Sciatic nerve (tissue), 2 donors: ENCODE data around the gene WDR20. TPM values are rescaled to one million over a fixed set of nuclear protein-coding genes. Genes with fewer than 3 reads are reported as not detected.
"Not testable (repeated sequence)": the region's sequence is repeated elsewhere in the genome, so short reads cannot be mapped to it uniquely, and the experiment has no call there.

ENCODE experiments used
- ATAC-seq: fragments of 200-7000 bp; cut with Tn5 transposase; one replicate; pipeline ENCODE4 v1.9.1; 2020; ENCODE audit warnings: mild to moderate bottlenecking, moderate library complexity
- DNase-seq: peaks from one replicate; pipeline ENCODE4 v3.0.0-alpha.2; 2020; ENCODE audit warnings: low spot score
- intact Hi-C: fragments of 100-400 bp; cut with DNase I; formaldehyde crosslinking; loops from one replicate; pipeline ENCODE4 v1.14.2; 2022
- total RNA-seq: library from RNA; stranded (reverse); fragmentation: NEBNext Ultra II Directional; extraction: Animal tissue kit (Norgen Biotek cat#: 25700); gene quantifications from one replicate; pipeline ENCODE4 v1.2.1, GENCODE V29; 2021
- donor health status: DM: no; HTN: no; CAD: no.
- donor health status: DM: no; HTN: no; CAD: no.

Gene WDR20
- total RNA-seq, 1 donor from 2014 or later: 39.6 TPM

- intact Hi-C loops: no loop called here
- ATAC-seq (peak; percentile 31), DNase-seq (no peak)
These were observed 87.7 kb downstream of the WDR20 start for GRCh38 chr14:102227184-102227964.

GRCh38 chr14:102229071-102229738 is 89.5 kb downstream of the WDR20 start:
- intact Hi-C loops: no loop called here
- ATAC-seq: no peak
- no peak for DNase-seq

GRCh38 chr14:102229739-102230092 is 90.0 kb downstream of the WDR20 start:
- ATAC-seq (no peak), DNase-seq (no peak)
- intact Hi-C loops: no loop called here

GRCh38 chr14:102230481-102231210 is 90.9 kb downstream of the WDR20 start:
- ATAC-seq (no peak), DNase-seq (no peak)
- intact Hi-C loops: no loop called here

- intact Hi-C loops: no loop called here
- DNase-seq (no peak), ATAC-seq (no peak)
These were observed 92.0 kb downstream of the WDR20 start for GRCh38 chr14:102231476-102232347.

GRCh38 chr14:102232348-102232625 is 92.6 kb downstream of the WDR20 start:
- ATAC-seq: no peak
- intact Hi-C loops: no loop called here
- no peak for DNase-seq

- ATAC-seq (no peak), DNase-seq (no peak)
- intact Hi-C loops: no loop called here
These were observed 93.4 kb downstream of the WDR20 start for GRCh38 chr14:102233081-102233480.

GRCh38 chr14:102234331-102235264 is 94.9 kb downstream of the WDR20 start:
- no peak for DNase-seq
- intact Hi-C loops: loop anchor here (5.0 kb wide), 1 partner anchor 78 kb away; no protein-coding TSS in a partner anchor
- peak; percentile 27 for ATAC-seq

- ATAC-seq (peak; percentile 98), DNase-seq (peak; percentile 92)
- intact Hi-C loops: loop anchor here (5.0 kb wide), 1 partner anchor 77 kb away; no protein-coding TSS in a partner anchor
These were observed 95.7 kb downstream of the WDR20 start for GRCh38 chr14:102235275-102235897.

GRCh38 chr14:102236026-102236425 is 96.3 kb downstream of the WDR20 start:
- ATAC-seq (no peak), DNase-seq (no peak)
- intact Hi-C loops: loop anchor here (5.0 kb wide), 1 partner anchor 76 kb away; no protein-coding TSS in a partner anchor

- no peak for ATAC-seq
- DNase-seq: no peak
- intact Hi-C loops: loop anchor here (5.0 kb wide), 1 partner anchor 74 kb away; no protein-coding TSS in a partner anchor
These were observed 98.4 kb downstream of the WDR20 start for GRCh38 chr14:102238131-102238530.

- DNase-seq: no peak
- intact Hi-C loops: loop anchor here (5.0 kb wide), 1 partner anchor 74 kb away; no protein-coding TSS in a partner anchor
- ATAC-seq: no peak
These were observed 99.1 kb downstream of the WDR20 start for GRCh38 chr14:102238766-102239165.

- intact Hi-C loops: loop anchor here (5.0 kb wide), 1 partner anchor 73 kb away; no protein-coding TSS in a partner anchor
- ATAC-seq: no peak
- DNase-seq: no peak
These were observed 99.5 kb downstream of the WDR20 start for GRCh38 chr14:102239231-102239630.

GRCh38 chr14:102240481-102240880 is 100.8 kb downstream of the WDR20 start:
- intact Hi-C loops, ATAC-seq, DNase-seq: not testable (repeated sequence)

- DNase-seq (no peak), ATAC-seq (no peak)
- intact Hi-C loops: loop anchor here (1.0 kb wide), 1 partner anchor 34 kb away; no protein-coding TSS in a partner anchor
These were observed 101.5 kb downstream of the WDR20 start for GRCh38 chr14:102241147-102241546.

- intact Hi-C loops, DNase-seq, ATAC-seq: not testable (repeated sequence)
These were observed 104.1 kb downstream of the WDR20 start for GRCh38 chr14:102243795-102244194.

- ATAC-seq: peak; percentile 60
- intact Hi-C loops: no loop called here
- DNase-seq: no peak
These were observed 106.4 kb downstream of the WDR20 start for GRCh38 chr14:102246071-102246470.
